IMR-90 (cell line): Measurements from ENCODE around the gene ZNF337. TPM values are rescaled to one million over a fixed set of nuclear protein-coding genes. Genes with fewer than 3 reads are reported as not detected.

ENCODE experiments used
- ATAC-seq: fragments of 200-7000 bp; cut with Tn5 transposase; 2 replicates; pipeline ENCODE4 v1.9.1; 2020; ENCODE audit warnings: low read depth, mild to moderate bottlenecking, moderate library complexity
- BruUV-seq: library from RNA; stranded (reverse); fragments of 400-500 nt; replicated peaks from 2 replicates; lab custom pipeline; 2021; lab: Mats Ljungman, UMichigan
- CTCF ChIA-PET: fragments of 300-600 bp; formaldehyde crosslinking; extraction: SDS; loops from one replicate; lab custom pipeline; 2021; ENCODE audit warnings: antibody characterized with exemption; lab: Yijun Ruan, JAX
- POLR2A ChIA-PET: fragments of 300-600 bp; sonication (Branson Sonifier 250); formaldehyde crosslinking; loops from one replicate; lab custom pipeline; 2022; ENCODE audit warnings: antibody characterized with exemption; ENCODE audit not compliant: unreplicated experiment; lab: Charles Lee
- DNase-seq: peaks from one replicate; pipeline ENCODE4 v3.0.0; 2013
- H2AFZ ChIP-seq: replicated peaks from 2 replicates; pipeline ENCODE3; 2013; ENCODE audit warnings: low read length, mild to moderate bottlenecking; ENCODE audit not compliant: poor library complexity
- H2AK5ac ChIP-seq: 2 replicates; pipeline ENCODE4 v1.6.1; 2013; ENCODE audit warnings: low read depth, low read length, inconsistent platforms
- H2AK9ac ChIP-seq: replicated peaks from 2 replicates; pipeline ENCODE3; 2013; ENCODE audit warnings: mild to moderate bottlenecking, low read depth, low read length, moderate library complexity; ENCODE audit not compliant: poor library complexity
- H2BK120ac ChIP-seq: 2 replicates; pipeline ENCODE4 v1.6.1; 2013; ENCODE audit warnings: low read depth, low read length, inconsistent platforms
- H2BK15ac ChIP-seq: 3 replicates; pipeline ENCODE4 v1.6.1; 2013; ENCODE audit warnings: low read depth, low read length, inconsistent platforms
- H2BK20ac ChIP-seq: 2 replicates; pipeline ENCODE4 v1.6.1; 2013; ENCODE audit warnings: low read depth, mild to moderate bottlenecking, inconsistent platforms, low read length, moderate library complexity
- H2BK5ac ChIP-seq: 2 replicates; pipeline ENCODE4 v1.6.1; 2013; ENCODE audit warnings: mild to moderate bottlenecking, low read depth, low read length, inconsistent platforms; ENCODE audit not compliant: poor library complexity, severe bottlenecking
- H3K14ac ChIP-seq: replicated peaks from 2 replicates; pipeline ENCODE4 v1.6.1; 2013; ENCODE audit warnings: low read depth, low read length, inconsistent platforms
- H3K18ac ChIP-seq: 2 replicates; pipeline ENCODE4 v1.6.1; 2013; ENCODE audit warnings: low read depth, low read length, control low read depth
- H3K23ac ChIP-seq: 2 replicates; pipeline ENCODE4 v1.6.1; 2013; ENCODE audit warnings: low read depth, low read length, inconsistent platforms
- H3K27ac ChIP-seq: 2 replicates; pipeline ENCODE4 v1.5.1; 2013; ENCODE audit warnings: mild to moderate bottlenecking, control low read depth, low read length; ENCODE audit not compliant: insufficient read depth
- H3K27me3 ChIP-seq: 2 replicates; pipeline ENCODE4 v1.6.1; 2013; ENCODE audit warnings: low read length; ENCODE audit not compliant: control insufficient read depth, insufficient read depth
- H3K36me3 ChIP-seq: 2 replicates; pipeline ENCODE4 v1.6.1; 2013; ENCODE audit warnings: low read length, mixed read lengths; ENCODE audit not compliant: control insufficient read depth, insufficient read depth
- H3K4ac ChIP-seq: 2 replicates; pipeline ENCODE4 v1.6.1; 2013; ENCODE audit warnings: low read depth, low read length, inconsistent platforms
- H3K4me1 ChIP-seq: 2 replicates; pipeline ENCODE4 v1.6.1; 2013; ENCODE audit warnings: low read length, mixed read lengths; ENCODE audit not compliant: control insufficient read depth, insufficient read depth
- H3K4me2 ChIP-seq: 2 replicates; pipeline ENCODE4 v1.6.1; 2013; ENCODE audit warnings: low read depth, mild to moderate bottlenecking, control low read depth, low read length, moderate library complexity
- H3K4me3 ChIP-seq: 2 replicates; pipeline ENCODE4 v1.5.1; 2013; ENCODE audit warnings: low read depth, mild to moderate bottlenecking, control low read depth, low read length, moderate library complexity; ENCODE audit not compliant: insufficient read depth
- H3K56ac ChIP-seq: 2 replicates; pipeline ENCODE4 v1.6.1; 2013; ENCODE audit warnings: low read length, inconsistent platforms; ENCODE audit not compliant: insufficient read depth; ENCODE audit errors: extremely low read depth
- H3K79me1 ChIP-seq, 2 experiments: 2 replicates each; pipeline ENCODE4 v1.6.1; 2013; ENCODE audit warnings: low read length in 2 of 2, inconsistent platforms in 1 of 2, low read depth in 1 of 2
- H3K9ac ChIP-seq: 2 replicates; pipeline ENCODE4 v1.6.1; 2013; ENCODE audit warnings: low read depth, low read length, control low read depth
- H3K9me1 ChIP-seq: 2 replicates; pipeline ENCODE4 v1.6.1; 2013; ENCODE audit warnings: low read length, inconsistent platforms; ENCODE audit not compliant: insufficient read depth
- H3K9me3 ChIP-seq: 2 replicates; pipeline ENCODE4 v1.6.1; 2013; ENCODE audit warnings: low read length; ENCODE audit not compliant: control insufficient read depth, insufficient read depth
- H4K20me1 ChIP-seq: 2 replicates; pipeline ENCODE4 v1.6.1; 2013; ENCODE audit warnings: low read length, inconsistent platforms; ENCODE audit not compliant: insufficient read depth
- H4K5ac ChIP-seq: 2 replicates; pipeline ENCODE4 v1.6.1; 2013; ENCODE audit warnings: mild to moderate bottlenecking, low read depth, low read length, control low read depth
- H4K8ac ChIP-seq, 2 experiments: 2 replicates each; pipeline ENCODE4 v1.6.1; 2013; ENCODE audit warnings: low read depth in 2 of 2, low read length in 2 of 2, control low read depth in 1 of 2, inconsistent platforms in 1 of 2
- H4K91ac ChIP-seq: 2 replicates; pipeline ENCODE4 v1.6.1; 2013; ENCODE audit warnings: low read depth, low read length, inconsistent platforms; ENCODE audit not compliant: insufficient read depth
- POLR2A ChIP-seq: IDR thresholded peaks from 2 replicates; pipeline ENCODE4 v1.6.1; 2012; ENCODE audit warnings: mild to moderate bottlenecking, low read depth, low read length
- dilution Hi-C: fragments of 300-500 bp; cut with HindIII; formaldehyde crosslinking; loops from one replicate; pipeline ENCODE4 v1.14.3; 2018; ENCODE audit warnings: low sequenced_read_pairs; ENCODE audit not compliant: unreplicated experiment
- in situ Hi-C: fragments of 300-500 bp; cut with MboI; formaldehyde crosslinking; loops from 3 replicates; pipeline ENCODE4 v1.14.3; 2019; ENCODE audit warnings: low sequenced_read_pairs, inconsistent platforms, mixed read lengths
- intact Hi-C: fragments of 100-400 bp; cut with micrococcal nuclease; formaldehyde crosslinking; loops from 2 replicates; pipeline ENCODE4 v1.10.0; 2022
- polyA plus RNA-seq, 3 experiments: library from polyadenylated mRNA; depleted of rRNA; stranded (reverse); fragments of >200 nt; gene quantifications; 2 replicates each; pipeline ENCODE4 v1.2.3, GENCODE V29; 2012; ENCODE audit warnings: low replicate concordance in 1 of 3
- total RNA-seq: library from RNA; depleted of rRNA; stranded (reverse); fragments of >200 nt; gene quantifications from 2 replicates; pipeline ENCODE4 v1.2.3, GENCODE V29; 2012

Gene ZNF337
- total and polyA plus RNA-seq, 2 of the 4 experiments (the other 2 are of a cell fraction) = 10.4 to 16.5 TPM

DNA sequence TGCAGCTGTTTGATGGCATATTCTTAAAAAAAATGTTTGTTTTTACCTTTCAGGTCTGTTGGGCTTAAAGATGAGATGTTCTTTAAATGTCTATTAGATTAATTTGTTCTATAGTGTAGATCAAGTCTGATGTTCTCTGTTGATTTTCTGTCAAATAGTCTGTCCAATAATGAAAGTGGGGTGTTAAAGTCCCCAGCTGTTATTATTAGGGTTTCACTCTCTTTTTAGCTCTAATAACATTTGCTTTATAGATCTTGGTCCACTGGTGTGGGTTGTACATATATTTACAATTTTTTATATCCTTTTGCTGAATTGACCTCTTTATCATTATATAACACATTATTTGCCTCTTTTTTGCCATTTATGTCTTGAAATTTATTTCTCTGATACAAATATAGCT is 11.0 kb upstream of the ZNF337 start:
- Histone ChIP-seq H3K4me3 (no peak overlapping the region), H4K5ac (no peak overlapping the region), H3K9me3 (no peaks in the 10 kb centered on the region), H3K9me1 (no peaks in the 10 kb centered on the region), H2BK5ac (no peak overlapping the region), H3K18ac (no peak overlapping the region), H3K4ac (no peak overlapping the region), H3K14ac (no peak overlapping the region), H3K79me1 (no peaks in the 10 kb centered on the region), H3K27me3 (no peaks in the 10 kb centered on the region), H4K8ac (no peak overlapping the region), H3K23ac (no peak overlapping the region), H2AK5ac (no peak overlapping the region), H2BK15ac (no peak overlapping the region), H2BK20ac (no peak overlapping the region), H3K9ac (no peak overlapping the region), H4K20me1 (no peaks in the 10 kb centered on the region), H2AFZ (no peak overlapping the region), H3K4me2 (no peak overlapping the region), H3K56ac (no peak overlapping the region), H2BK120ac (no peak overlapping the region), H4K91ac (no peak overlapping the region), H3K27ac (no peak overlapping the region), H3K36me3 (no peaks in the 10 kb centered on the region), H2AK9ac (no peak overlapping the region), H3K4me1 (no peaks in the 10 kb centered on the region)
- DNase-seq = no peak
- intact Hi-C loops = no loop called here
- in situ Hi-C loops = no loop called here
- dilution Hi-C loops = no loop called here
- CTCF ChIA-PET = no interaction called here
- no TSS peak for BruUV-seq
- no peak for TF ChIP-seq POLR2A
- no peak for ATAC-seq
- POLR2A ChIA-PET = no interaction called here
